HG02884 (cell line): ENCODE data around the gene CAPN1.
"Not testable (repeated sequence)": the region's sequence is repeated elsewhere in the genome, so short reads cannot be mapped to it uniquely, and the experiment has no call there.

Experiments
- ATAC-seq: cut with Tn5 transposase; IDR thresholded peaks from one replicate; pipeline ENCODE4 v1.9.1; 2021; ENCODE audit warnings: mild to moderate bottlenecking, moderate library complexity; ENCODE audit not compliant: unreplicated experiment

CAPN1 gene

DNA sequence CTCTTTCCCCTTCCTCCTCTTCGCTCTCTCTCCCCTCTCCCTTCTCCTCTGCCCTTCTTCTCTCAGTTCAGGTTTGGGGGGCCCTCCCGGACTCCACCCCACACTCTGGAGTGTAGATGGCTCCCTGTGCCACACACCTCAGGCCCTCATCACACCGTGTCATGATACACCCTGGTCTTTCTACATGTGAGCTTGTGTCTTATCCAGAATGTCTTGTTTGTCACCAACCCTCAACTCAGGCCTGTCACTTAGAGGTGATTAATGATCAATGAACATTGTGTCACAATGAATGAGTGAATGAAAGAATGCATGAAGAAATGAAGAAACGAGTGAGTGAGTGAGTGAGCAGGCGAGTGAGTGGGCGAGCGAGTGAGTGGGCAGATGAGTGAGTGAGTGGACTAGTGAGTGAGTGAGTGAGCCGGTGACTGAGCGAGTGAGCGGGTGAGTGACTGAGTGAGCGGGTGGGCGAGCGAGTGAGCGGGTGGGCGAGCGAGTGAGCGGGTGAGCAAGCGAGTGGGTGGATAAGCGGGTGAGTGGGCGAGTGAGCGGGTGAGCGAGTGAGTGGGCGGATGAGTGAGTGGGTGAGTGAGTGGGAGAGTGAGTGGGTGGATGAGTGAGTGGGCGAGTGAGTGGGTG is 33.8 kb downstream of the CAPN1 start:
- ATAC-seq: no peak

DNA sequence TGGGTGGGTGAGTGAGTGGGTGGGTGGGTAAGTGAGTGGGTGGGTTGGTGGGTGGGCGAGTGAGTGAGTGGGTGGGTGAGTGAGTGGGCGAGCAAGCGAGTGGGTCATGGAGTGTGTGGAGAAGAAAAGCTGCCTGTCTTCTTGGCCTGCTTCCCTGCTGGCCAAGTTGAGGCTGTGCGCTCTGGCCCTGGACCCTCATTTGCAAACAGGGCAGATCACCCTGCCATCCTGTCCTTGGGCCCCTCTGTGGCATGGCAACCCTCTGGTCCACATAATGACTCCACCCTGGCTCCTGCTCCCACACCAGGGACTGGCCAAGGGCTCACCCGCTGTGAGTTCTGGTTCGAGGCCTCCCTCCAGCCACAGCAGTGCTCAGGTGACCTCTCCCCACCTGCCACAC is 35.1 kb downstream of the CAPN1 start:
- no peak for ATAC-seq

DNA sequence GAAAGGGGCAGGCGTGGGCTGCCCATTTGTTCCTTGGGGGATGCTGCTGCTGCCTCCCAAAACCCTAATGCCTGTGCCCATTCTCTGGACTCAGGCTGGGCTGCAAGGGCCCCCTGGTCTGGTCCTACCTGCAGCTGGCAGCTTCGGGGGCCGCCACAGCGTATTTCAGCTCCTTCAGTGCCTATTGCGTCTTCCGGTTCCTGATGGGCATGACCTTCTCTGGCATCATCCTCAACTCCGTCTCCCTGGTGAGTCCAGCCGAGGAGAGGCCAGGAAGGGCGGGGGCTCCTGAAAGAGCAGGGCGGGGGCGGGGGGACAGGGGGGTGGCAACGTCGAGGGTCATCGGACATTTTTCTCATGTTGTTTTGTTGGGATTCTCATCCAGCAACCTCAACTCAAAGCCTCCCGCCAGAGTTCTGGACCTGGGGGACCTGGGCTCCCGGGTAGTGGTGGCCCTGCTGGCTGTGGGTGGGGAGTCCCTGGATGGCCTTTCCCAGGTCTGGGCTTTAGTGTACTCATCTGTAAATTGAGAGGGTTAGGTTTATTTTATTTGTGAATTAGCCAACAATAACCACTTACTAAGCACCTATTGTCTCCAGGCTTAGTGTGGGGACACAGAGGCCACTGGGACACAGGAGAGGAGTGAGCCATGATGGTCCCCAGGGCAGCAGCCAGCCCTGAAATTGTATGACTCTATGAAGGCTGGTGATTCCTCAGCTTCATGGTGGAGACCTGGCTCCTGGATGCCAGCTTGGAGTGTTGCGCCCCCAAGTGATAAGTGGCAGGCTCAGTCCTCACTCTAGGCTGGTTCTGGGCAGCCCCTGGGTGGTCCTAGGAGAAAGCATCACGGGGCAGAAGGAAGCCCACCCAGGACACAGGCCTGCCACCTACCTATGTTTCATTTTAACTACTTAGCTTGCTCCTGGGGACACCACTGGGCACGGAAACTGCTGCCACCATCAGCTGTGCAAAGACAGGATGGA is 36.0 kb downstream of the CAPN1 start:
- no peak for ATAC-seq

DNA sequence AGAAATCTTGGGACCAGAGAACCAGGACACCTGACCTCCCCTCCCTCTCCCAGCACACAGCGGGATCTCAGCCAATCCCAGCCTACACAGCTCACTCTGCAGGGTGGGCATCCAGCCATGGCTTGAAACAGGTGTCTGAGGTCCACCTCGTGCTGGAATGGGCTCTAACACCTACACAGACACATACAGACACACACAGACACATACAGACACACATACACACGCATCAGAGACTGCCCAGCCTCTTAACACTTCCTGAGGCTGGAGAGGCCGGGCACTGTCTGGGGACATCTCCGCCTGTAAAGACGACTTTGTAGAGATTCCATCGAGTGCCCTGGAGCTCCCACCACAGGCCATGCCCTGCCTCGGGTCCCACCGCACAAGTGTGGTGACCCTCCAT is 36.7 kb downstream of the CAPN1 start:
- no peak for ATAC-seq

DNA sequence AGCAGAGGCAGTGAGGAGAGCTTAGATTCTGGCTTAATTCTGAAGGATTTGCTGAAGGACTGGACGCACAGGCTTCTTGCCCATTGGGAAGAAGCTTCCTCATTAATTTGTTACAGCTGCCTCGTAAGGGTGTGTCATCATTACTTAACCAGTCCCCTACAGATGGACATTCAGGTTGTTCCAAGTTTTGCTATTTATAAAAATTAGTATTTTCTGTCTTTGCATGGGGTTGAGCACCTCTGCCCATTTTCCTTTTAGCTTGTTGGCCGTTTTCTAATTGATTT is 38.1 kb downstream of the CAPN1 start:
- no peak for ATAC-seq

DNA sequence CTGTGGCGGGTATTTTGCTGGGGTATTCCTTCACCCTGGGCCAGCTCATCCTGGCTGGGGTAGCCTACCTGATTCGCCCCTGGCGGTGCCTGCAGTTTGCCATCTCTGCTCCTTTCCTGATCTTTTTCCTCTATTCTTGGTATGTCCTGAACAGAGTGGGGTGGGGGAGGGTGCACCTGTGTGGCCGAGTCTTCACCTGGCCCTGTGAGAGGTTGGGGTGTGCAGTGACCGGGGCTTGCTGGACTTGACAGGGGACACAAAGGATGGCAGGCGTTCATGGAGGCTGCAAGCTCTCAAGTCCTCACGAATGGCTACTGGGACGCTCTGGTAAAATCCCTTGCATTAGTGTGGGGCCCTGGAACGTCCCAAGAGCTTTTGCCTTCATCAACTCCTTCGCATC is 39.3 kb downstream of the CAPN1 start:
- no peak for ATAC-seq

DNA sequence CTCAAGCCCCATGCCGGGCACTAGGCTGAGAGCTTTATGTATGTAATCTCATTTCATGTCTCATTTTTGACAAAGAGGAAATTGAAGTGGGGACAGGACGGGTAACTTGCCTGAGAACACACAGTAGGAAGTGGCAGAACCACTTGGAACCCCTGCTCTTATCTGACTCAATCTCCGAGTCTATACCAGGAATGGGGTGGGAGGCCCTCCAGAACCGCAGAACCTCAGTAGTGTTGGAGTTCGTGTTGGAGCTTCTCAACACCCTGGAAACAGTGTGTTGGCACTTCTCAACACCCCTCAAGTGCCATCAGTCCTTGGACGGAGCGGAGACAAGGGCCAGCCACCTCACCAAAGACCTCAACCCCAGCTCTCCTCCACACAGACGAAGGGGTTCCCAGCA is 41.3 kb downstream of the CAPN1 start:
- ATAC-seq: no peak

DNA sequence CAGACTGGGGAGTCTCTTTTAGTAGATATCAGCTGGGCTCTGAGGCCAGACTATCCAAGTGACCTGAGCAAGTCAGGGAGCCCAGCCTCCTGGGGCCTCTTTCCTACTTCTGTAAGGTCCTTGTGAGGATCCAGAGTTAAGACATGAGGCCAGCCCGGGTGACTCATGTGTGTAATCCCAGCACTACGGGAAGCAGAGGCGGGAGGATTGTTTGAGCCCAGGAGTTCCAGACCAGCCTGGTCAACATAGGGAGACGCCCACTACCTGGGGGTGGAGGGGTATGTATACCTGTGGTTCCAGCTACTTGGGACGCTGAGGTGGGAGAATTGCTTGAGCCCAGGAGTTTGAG is 43.2 kb downstream of the CAPN1 start:
- no peak for ATAC-seq

DNA sequence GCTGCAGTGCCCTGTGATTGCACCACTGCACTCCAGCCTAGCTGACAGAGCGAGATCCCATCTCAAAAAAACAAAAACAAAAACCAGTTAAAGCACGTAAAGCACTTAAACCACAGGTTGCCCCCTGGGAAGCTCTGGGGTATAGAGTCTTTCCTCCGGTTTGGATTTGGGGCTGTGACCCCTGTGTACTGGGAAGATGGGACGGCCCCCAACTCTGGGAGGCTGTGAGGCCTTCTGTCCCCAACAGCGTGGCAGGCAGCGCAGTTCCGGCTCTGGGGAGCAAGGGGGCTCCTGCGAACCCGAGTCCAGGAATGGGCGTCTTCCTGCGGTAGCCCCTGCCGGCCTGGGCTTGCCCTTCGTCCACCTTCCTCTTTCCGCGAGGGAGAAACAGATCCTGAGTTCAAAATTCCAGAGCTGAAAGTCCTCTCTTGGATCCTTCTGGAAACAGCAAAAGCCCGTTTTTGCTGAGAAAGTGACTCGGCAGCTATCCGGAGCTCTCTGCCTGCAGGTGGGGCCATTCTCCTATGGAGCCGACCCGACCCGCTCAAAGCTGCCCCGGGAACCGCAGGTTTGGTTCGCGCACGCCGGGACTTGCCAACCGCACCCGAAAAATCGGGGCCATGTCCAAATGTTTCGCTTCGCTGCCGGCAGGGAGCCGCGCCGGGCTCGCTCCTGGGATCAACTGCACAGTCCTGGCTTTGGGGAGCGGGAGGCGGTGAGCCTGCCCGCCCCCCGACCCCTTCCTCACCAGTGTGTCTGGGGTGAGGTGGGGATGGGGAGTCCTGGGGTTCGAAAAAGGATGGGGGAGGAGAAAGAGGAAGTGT is 43.8 kb downstream of the CAPN1 start:
- no peak for ATAC-seq

DNA sequence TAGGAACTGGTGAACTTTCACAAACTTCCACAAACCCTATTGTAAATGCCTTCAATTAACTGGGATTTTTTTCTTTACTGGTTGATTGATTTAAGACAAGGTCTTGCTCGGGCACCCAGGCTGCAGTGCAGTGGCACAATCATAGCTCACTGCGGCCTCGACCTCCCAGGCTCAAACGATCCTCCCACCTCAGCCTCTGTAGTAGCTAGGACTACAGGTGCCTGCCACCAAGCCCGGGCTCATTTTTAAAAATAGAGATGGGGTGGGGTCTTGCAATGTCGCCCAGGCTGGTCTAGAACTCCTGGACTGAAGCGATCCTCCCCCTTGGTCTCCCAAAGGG is 44.3 kb downstream of the CAPN1 start:
- ATAC-seq: no peak

DNA sequence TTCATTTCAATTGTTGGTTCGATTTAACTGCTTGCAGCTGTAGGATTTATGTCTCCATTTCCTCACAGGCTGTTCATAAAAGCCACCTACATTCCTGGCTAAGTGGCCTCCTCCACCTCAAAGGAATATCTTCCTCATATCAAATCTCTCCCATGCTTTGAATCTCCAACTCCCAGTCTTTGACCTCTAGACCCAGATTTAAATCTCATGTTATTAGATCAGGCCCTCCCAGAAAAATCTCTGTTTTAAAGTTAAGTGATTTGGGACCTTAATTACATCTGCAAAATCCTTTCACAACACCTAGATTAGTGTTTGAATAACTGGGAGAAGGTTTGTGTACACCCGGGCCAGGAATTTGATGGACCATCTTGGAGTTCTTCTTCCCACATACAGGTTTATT is 46.2 kb downstream of the CAPN1 start:
- ATAC-seq: no peak

DNA sequence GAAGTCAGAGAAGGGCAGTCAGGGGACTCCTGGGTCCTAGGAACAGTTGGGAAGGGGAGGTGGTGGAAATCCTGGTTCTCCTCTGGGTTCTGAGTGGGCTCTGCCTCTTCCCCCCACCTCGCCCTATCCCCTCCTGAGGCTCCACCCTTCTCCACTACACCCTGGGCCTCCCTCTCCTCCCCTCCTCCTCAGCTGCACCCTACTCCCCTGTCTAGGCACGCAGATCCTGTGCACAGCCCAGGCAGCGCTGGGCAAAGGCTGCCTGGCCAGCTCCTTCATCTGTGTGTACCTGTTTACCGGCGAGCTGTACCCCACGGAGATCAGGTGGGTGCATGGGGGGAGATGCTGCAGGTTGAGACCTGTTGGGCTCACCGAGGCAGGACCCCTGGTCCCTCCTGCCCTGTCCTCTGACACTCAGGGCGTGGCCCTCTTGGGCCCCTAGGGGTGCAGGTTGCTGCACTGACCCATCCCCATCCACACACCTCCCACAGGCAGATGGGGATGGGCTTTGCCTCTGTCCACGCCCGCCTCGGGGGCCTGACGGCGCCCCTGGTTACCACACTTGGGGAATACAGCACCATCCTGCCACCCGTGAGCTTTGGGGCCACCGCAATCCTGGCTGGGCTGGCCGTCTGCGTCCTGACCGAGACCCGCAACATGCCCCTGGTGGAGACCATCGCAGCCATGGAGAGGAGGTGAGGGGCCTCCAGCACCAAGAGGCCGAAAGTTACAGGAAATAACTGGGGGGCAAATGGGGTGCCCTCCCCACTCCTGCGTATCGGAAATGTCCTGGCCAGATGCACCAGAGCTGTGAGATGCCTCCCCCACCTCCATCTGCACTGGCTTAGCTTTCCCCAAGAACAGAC is 54.7 kb downstream of the CAPN1 start:
- no peak for ATAC-seq

DNA sequence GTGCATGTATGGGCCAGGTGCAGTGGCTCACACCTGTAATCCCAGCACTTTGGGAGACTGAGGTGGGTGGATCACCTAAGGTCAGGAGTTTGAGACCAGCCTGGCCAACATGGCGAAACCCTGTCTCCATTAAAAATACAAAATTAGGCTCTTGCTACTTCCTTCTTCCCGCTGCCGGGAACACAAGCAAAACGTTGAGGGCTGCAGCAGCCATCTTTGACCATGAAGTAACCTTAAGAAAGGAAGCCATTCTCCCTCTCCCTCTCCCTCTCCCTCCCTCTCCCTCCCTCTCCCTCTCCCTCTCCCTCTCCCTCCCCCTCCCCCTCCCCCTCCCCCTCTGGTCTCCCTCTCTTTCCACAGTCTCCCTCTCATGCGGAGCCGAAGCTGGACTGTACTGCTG is 56.6 kb downstream of the CAPN1 start:
- not testable (repeated sequence) for ATAC-seq

DNA sequence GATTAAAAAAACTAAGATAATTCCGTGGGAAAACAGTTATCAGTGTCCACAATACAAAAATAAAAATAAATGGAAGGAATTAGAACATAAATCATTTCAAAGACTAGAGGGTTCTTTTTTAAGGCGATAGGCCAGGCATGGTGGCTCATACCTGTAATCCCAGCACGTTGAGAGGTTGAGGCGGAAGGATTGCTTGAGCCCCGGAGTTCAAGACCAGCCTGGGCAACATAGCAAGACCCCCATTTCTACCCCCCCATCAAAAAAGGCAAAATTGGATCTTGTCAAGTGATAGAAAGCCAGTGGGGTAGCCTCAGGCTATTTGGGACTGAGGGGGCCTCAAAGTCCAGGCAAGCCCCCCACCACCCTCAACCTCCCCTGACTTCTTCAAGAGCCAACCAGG is 59.4 kb downstream of the CAPN1 start:
- no peak for ATAC-seq

DNA sequence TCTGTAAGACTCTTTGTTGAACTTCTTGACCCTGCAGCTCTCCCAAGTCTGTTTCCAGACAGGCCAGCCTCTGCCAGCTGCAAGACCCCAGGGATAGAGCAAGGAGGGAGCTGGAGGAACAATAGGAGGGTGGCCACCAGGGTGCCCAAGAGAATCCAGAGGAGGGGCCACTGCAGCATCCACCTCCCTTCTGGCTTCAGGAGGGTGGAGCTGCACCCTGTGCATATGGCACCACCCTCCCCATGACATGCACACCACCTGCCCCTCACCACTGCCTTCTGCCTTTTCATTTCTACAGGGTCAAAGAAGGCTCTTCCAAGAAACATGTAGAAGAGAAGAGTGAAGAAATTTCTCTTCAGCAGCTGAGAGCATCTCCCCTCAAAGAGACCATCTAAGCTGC is 60.0 kb downstream of the CAPN1 start:
- no peak for ATAC-seq

DNA sequence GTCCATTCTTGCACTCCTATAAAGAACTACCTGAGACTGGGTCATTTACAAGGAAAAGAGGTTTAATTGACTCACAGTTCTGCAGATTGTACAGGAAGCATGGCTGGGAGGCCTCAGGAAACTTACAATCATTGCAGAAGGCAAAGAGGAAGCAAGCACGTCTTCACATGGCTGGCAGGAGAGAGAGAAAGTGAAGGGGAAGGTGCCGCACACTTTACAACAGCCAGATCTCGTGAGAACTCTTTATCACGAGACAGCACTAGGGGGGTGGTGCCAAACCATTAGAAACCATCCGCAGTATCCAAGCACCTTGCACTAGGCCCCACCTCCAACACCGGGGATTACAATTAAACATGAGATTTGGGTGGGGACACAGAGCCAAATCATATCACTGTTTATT is 60.7 kb downstream of the CAPN1 start:
- no peak for ATAC-seq

DNA sequence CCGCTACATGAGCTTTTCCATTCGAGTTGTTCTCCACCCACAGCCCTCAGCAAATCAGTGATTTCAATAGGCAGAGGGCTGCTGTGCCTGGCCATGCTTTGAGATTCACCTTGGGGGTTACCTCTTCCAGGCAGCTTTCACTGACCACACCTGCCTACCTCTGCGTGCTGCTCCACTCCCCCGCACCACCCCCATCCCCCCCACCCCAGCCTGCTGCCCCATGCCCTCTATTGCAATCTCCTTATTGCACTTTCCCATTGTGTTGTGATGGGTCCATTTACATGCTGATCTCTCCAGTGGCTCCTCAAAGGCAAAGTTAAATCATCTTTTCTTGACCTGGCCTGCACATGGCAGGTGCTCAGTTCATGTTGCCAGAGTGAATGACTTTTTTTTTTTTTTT is 62.1 kb downstream of the CAPN1 start:
- no peak for ATAC-seq

DNA sequence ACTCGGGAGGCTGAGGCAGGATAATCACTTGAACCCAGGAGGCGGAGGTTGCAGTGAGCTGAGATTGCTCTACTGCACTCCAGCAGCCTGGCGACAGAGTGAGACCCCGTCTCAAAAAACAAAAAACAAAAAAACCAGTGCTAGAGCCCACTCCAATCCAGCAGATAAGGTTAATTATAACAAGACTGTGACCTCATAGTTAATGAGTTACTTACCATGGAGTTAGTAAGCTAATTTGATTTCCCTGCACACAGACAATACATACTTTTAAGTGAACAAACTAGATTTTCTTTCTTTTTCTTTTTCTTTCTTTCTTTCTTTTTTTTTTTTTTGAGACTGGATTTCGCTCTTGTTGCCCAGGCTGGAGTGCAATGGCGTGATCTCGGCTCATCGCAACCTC is 63.3 kb downstream of the CAPN1 start:
- ATAC-seq: not testable (repeated sequence)

DNA sequence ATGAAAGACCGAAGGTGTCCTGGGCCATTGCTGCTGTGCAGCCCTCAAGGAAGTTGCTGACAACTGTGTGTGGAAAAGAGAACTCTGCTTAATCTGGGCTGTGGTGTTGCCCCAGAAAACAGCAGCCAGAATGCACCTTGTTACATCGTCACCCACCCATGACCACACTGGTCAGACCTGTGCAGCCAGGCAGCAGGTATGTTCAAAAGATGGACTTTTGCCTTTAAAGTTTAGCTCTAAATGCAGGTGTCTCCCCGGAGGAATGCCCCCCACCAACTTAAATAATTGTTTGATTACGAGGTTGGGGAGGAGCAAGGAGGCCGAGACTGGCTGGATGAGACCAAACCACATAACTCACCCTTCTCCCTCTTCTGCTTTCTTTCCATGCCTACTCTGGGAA is 64.8 kb downstream of the CAPN1 start:
- no peak for ATAC-seq

DNA sequence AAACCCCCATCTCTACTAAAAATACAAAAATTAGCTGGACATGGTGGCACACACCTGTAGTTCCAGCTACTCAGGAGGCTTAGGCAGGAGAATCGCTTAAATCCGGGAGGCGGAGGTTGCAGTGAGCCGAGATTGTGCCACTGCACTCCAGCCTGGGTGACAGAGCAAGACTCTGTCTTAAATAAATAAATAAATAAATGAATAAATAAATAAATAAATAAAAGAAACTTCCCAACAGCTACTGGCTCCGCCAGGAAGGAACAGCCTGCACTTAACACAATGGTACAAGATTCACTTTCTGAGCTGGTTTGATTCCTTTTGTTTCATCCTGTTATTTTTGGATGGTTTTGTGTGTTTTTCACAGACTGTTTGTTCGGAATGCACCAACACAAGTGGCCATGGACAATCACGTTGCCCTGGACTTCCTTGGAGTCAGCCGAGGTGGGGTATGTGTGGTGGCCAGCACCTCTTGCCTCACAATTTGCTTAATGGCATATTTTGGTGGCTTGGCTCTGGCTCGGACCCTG is 66.5 kb downstream of the CAPN1 start:
- not testable (repeated sequence) for ATAC-seq

DNA sequence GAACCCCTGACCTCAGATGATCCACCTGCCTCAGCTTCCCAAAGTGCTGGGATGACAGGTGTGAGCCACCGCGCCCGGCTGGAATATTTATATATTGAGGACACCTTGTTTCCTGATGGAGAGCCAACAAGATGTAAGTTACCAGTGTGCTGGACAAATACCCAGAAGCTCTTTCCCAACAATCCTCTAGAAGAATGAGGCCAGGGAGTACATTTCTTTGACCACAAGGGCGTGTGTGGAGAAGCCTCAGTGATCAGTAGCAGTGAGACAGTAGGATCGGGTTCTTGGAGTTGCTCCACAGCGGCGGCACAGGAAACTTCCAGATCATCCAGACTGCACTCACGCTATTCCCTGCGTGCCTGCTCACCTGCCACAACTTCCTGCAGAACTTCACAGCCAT is 69.7 kb downstream of the CAPN1 start:
- ATAC-seq: no peak
